ENCODE data around the gene KIF26B. TPM values are rescaled to one million over a fixed set of nuclear protein-coding genes. Genes with fewer than 3 reads are reported as not detected.

Gene KIF26B
- total and polyA plus RNA-seq, 2 experiments from 2014 or later: 0.03 to 0.76 TPM

- TF ChIP-seq REST (IDR thresholded peaks at IDR 0.05; ENCODE audit: unreplicated experiment) (no peak), JUNB (IDR thresholded peaks at IDR 0.05; ENCODE audit: unreplicated experiment) (no peak), EZH2phosphoT487 (IDR thresholded peaks at IDR 0.05; ENCODE audit: unreplicated experiment) (no peak), CTCF (conservative IDR thresholded peaks at IDR 0.05; ENCODE audit: low read depth in 2 of 2) (no peak), NANOG (IDR thresholded peaks at IDR 0.05; ENCODE audit: borderline replicate concordance) (no peak), ZNF331 (CRISPR knock-in tag; IDR thresholded peaks at IDR 0.05; ENCODE audit: low read depth) (no peak)
Measured at GRCh38 chr1:245477941-245478340, 323.2 kb downstream of the KIF26B start (continued).

GRCh38 chr1:245480393-245481120 lies 325.8 kb downstream of the KIF26B start:
- no peak overlapping the region for H3K27ac Mint-ChIP-seq
- no peak for TF ChIP-seq ZNF114 (CRISPR knock-in tag; IDR thresholded peaks at IDR 0.05)
- TF ChIP-seq ETS1 (IDR thresholded peaks at IDR 0.05): no peak
- no peak for TF ChIP-seq CREB1 (CRISPR knock-in tag; IDR thresholded peaks at IDR 0.05; ENCODE audit: low read depth)
- no peak for TF ChIP-seq REST (IDR thresholded peaks at IDR 0.05; ENCODE audit: unreplicated experiment)
- no peak for TF ChIP-seq EZH2 (IDR thresholded peaks at IDR 0.05; ENCODE audit: low read depth, unreplicated experiment)
- TF ChIP-seq EZH2phosphoT487 (IDR thresholded peaks at IDR 0.05; ENCODE audit: unreplicated experiment): no peak
- no peak for TF ChIP-seq STAT1 (IDR thresholded peaks at IDR 0.05; ENCODE audit: unreplicated experiment)
- no peak for TF ChIP-seq POLR2AphosphoS5 (IDR thresholded peaks at IDR 0.05; ENCODE audit: low read depth)
- no peak for TF ChIP-seq JUNB (IDR thresholded peaks at IDR 0.05; ENCODE audit: unreplicated experiment)
- TF ChIP-seq ZNF331 (CRISPR knock-in tag; IDR thresholded peaks at IDR 0.05; ENCODE audit: low read depth): no peak
- TF ChIP-seq CTCF (conservative IDR thresholded peaks at IDR 0.05; ENCODE audit: low read depth in 2 of 2): no peak

More at GRCh38 chr1:245480393-245481120, 325.8 kb downstream of the KIF26B start:
- no peaks in the 10 kb centered on the region for H3K79me2 ChIP-seq (replicated peaks; ENCODE audit: insufficient read depth)
- no peaks in the 10 kb centered on the region for H3F3A ChIP-seq (replicated peaks; ENCODE audit: low read depth)
- peaks cover 4% of the 10 kb centered on the region for H3K27me3 Mint-ChIP-seq (ENCODE audit: insufficient read depth, low read depth, poor library complexity)
- no peak overlapping the region for H3K4me3 ChIP-seq
- H3K27ac ChIP-seq (ENCODE audit: low read depth): no peak overlapping the region
- H3K4me2 ChIP-seq: no peak overlapping the region
- peaks cover 10% of the 10 kb centered on the region for H3K4me1 ChIP-seq (ENCODE audit: insufficient read depth)
- no peak overlapping the region for H3K4me3 Mint-ChIP-seq
- no peaks in the 10 kb centered on the region for H3K36me3 ChIP-seq (ENCODE audit: insufficient read depth)
- H3K36me3 Mint-ChIP-seq (ENCODE audit: low read depth): no peaks in the 10 kb centered on the region
- no peaks in the 10 kb centered on the region for H4K20me1 ChIP-seq (replicated peaks; ENCODE audit: insufficient read depth)
- H2AFZ ChIP-seq: no peak overlapping the region
- ATAC-seq (no peak), DNase-seq (ENCODE audit: low spot score) (no peak)
- no peaks in the 10 kb centered on the region for H3K9me2 ChIP-seq (ENCODE audit: insufficient read depth)
- H3K4me1 Mint-ChIP-seq: peaks cover 20% of the 10 kb centered on the region
- no peaks in the 10 kb centered on the region for H3K27me3 ChIP-seq (ENCODE audit: insufficient read depth)
- H3K9me3 Mint-ChIP-seq: no peaks in the 10 kb centered on the region
